Measurements from ENCODE around the gene PGLYRP4.

DNA sequence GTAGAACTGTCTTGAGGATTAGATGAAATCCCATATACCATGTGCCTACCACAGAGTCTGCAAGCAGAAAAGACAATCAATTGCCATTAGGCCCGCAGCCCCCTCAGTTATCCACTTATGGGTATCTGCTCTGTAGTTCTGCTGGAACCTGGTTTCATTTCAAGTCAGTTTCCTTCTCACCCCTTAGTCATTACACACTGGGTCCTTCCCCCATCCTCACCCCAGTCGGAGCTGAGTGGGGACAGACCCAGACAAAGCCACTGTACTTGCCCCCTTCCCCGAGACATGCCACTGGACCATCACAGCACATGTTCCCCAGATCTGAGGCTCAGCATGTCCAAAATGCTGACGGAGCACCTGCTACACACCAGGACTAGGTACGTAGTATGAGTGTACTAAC lies 57.1 kb downstream of the PGLYRP4 start:
- TF ChIP-seq FOXM1 (IDR thresholded peaks at IDR 0.05; ENCODE audit: borderline replicate concordance) (no peak), L3MBTL2 (conservative IDR thresholded peaks at IDR 0.05) (no peak), FOXA1 (IDR thresholded peaks at IDR 0.05) (no peak), TARDBP (IDR thresholded peaks at IDR 0.05) (no peak), NFRKB (IDR thresholded peaks at IDR 0.05) (no peak), ARNT (IDR thresholded peaks at IDR 0.05) (no peak), SP1 (IDR thresholded peaks at IDR 0.05) (no peak), ELF4 (IDR thresholded peaks at IDR 0.05) (no peak), LEF1 (IDR thresholded peaks at IDR 0.05; ENCODE audit: borderline replicate concordance) (no peak), FOXK2 (IDR thresholded peaks at IDR 0.05) (no peak)
- TF ChIP-seq, protein P1, sequence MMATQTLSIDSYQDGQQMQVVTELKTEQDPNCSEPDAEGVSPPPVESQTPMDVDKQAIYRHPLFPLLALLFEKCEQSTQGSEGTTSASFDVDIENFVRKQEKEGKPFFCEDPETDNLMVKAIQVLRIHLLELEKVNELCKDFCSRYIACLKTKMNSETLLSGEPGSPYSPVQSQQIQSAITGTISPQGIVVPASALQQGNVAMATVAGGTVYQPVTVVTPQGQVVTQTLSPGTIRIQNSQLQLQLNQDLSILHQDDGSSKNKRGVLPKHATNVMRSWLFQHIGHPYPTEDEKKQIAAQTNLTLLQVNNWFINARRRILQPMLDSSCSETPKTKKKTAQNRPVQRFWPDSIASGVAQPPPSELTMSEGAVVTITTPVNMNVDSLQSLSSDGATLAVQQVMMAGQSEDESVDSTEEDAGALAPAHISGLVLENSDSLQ (IDR thresholded peaks at IDR 0.05): no peak
